HEK293 (cell line): ENCODE results near the gene STIM2.

ENCODE experiments used
- CTCF ChIA-PET: fragments of 350-600 bp; formaldehyde crosslinking; extraction: SDS; loops from one replicate; lab custom pipeline; 2021; ENCODE audit warnings: antibody characterized with exemption; lab: Yijun Ruan, JAX
- POLR2A ChIA-PET: fragments of 300-600 bp; formaldehyde crosslinking; extraction: SDS; loops from one replicate; lab custom pipeline; 2020; ENCODE audit warnings: antibody characterized with exemption, inconsistent platforms; lab: Yijun Ruan, JAX
- H3K27ac ChIP-seq: fragments of 200-500 bp; sonication (Bioruptor generic); 2 replicates; pipeline ENCODE4 v1.5.1; 2014; ENCODE audit warnings: low read depth, low read length, control low read depth, inconsistent platforms; ENCODE audit errors: extremely low read depth
- H3K36me3 ChIP-seq, 2 experiments: fragments of 200-500 bp in 1 of 2; sonication (Bioruptor generic) in 1 of 2; 1 replicate in 1 of 2; 2 replicates in 1 of 2; pipeline ENCODE4 v1.5.1; 2014 to 2017; ENCODE audit warnings: inconsistent platforms in 2 of 2, low read length in 2 of 2; ENCODE audit not compliant: control insufficient read depth in 2 of 2, insufficient read depth in 1 of 2
- H3K4me1 ChIP-seq: fragments of 200-500 bp; sonication (Bioruptor generic); 2 replicates; pipeline ENCODE4 v1.5.1; 2014; ENCODE audit warnings: mild to moderate bottlenecking, low read length, inconsistent platforms; ENCODE audit not compliant: control insufficient read depth, insufficient read depth
- H3K4me3 ChIP-seq: 2 replicates; pipeline ENCODE4 v1.5.1; 2011; ENCODE audit warnings: low read depth, mild to moderate bottlenecking, control low read depth, low read length, moderate library complexity
- H3K9me3 ChIP-seq: fragments of 200-500 bp; sonication (Bioruptor generic); 2 replicates; pipeline ENCODE4 v1.5.1; 2014; ENCODE audit warnings: low read depth, low read length, inconsistent platforms; ENCODE audit not compliant: control insufficient read depth, insufficient read depth
- GFI1B ChIP-seq: fragments of 450-650 bp; formaldehyde crosslinking; IDR thresholded peaks from 2 replicates; pipeline ENCODE4 v1.5.1; 2016; ENCODE audit warnings: missing biosample characterization, missing genetic modification characterization
- GLIS2 ChIP-seq: fragments of 450-650 bp; formaldehyde crosslinking; IDR thresholded peaks from 2 replicates; pipeline ENCODE4 v1.5.1; 2016; ENCODE audit warnings: missing biosample characterization, missing genetic modification characterization
- SP3 ChIP-seq: fragments of 450-650 bp; formaldehyde crosslinking; IDR thresholded peaks from 2 replicates; pipeline ENCODE4 v1.5.1; 2016; ENCODE audit warnings: missing biosample characterization, missing genetic modification characterization
- TRIM28 ChIP-seq: IDR thresholded peaks from 2 replicates; pipeline ENCODE4 v1.6.1; 2011; ENCODE audit warnings: low read length, control low read depth, borderline replicate concordance
- ZBTB1 ChIP-seq: fragments of 450-650 bp; formaldehyde crosslinking; IDR thresholded peaks from 2 replicates; pipeline ENCODE4 v1.5.1; 2016; ENCODE audit warnings: missing biosample characterization, missing genetic modification characterization
- ZBTB17 ChIP-seq: fragments of 450-650 bp; formaldehyde crosslinking; IDR thresholded peaks from 2 replicates; pipeline ENCODE4 v1.5.1; 2016; ENCODE audit warnings: missing biosample characterization, missing genetic modification characterization
- ZNF10 ChIP-seq: fragments of 450-650 bp; formaldehyde crosslinking; IDR thresholded peaks from 2 replicates; pipeline ENCODE4 v1.5.1; 2017; ENCODE audit warnings: missing biosample characterization, missing genetic modification characterization
- ZNF174 ChIP-seq: fragments of 450-650 bp; formaldehyde crosslinking; IDR thresholded peaks from 2 replicates; pipeline ENCODE4 v1.5.0; 2017; ENCODE audit warnings: missing biosample characterization, mild to moderate bottlenecking, missing genetic modification characterization
- ZNF239 ChIP-seq: fragments of 450-650 bp; formaldehyde crosslinking; IDR thresholded peaks from 2 replicates; pipeline ENCODE4 v1.5.1; 2016; ENCODE audit warnings: missing biosample characterization, missing genetic modification characterization
- ZNF366 ChIP-seq: fragments of 450-650 bp; formaldehyde crosslinking; conservative IDR thresholded peaks from 2 replicates; pipeline ENCODE4 v1.5.1; 2016; ENCODE audit warnings: missing biosample characterization, missing genetic modification characterization
- ZNF391 ChIP-seq: fragments of 450-650 bp; formaldehyde crosslinking; IDR thresholded peaks from 2 replicates; pipeline ENCODE4 v1.5.1; 2016; ENCODE audit warnings: low read depth, missing biosample characterization, missing genetic modification characterization, borderline replicate concordance
- ZNF544 ChIP-seq: fragments of 450-650 bp; formaldehyde crosslinking; IDR thresholded peaks from 2 replicates; pipeline ENCODE4 v1.5.0; 2017; ENCODE audit warnings: missing biosample characterization, missing genetic modification characterization
- ZNF610 ChIP-seq: fragments of 450-650 bp; formaldehyde crosslinking; IDR thresholded peaks from 2 replicates; pipeline ENCODE4 v1.5.1; 2016; ENCODE audit warnings: missing biosample characterization, missing genetic modification characterization, borderline replicate concordance
- ZNF677 ChIP-seq: fragments of 450-650 bp; IDR thresholded peaks from 2 replicates; pipeline ENCODE4 v1.5.0; 2018; ENCODE audit warnings: missing biosample characterization, mild to moderate bottlenecking, missing genetic modification characterization, moderate library complexity
- TF ChIP-seq, protein P1 (sequence below): fragments of 450-650 bp; formaldehyde crosslinking; IDR thresholded peaks from 2 replicates; pipeline ENCODE4 v1.5.1; 2016; ENCODE audit warnings: missing biosample characterization, missing genetic modification characterization
- TF ChIP-seq, protein P2 (sequence below): fragments of 450-650 bp; formaldehyde crosslinking; IDR thresholded peaks from 2 replicates; pipeline ENCODE4 v1.5.1; 2017; ENCODE audit warnings: missing biosample characterization, missing genetic modification characterization
- TF ChIP-seq, protein P3 (sequence below): fragments of 450-650 bp; formaldehyde crosslinking; IDR thresholded peaks from 2 replicates; pipeline ENCODE4 v1.5.0; 2017; ENCODE audit warnings: missing biosample characterization, missing genetic modification characterization, borderline replicate concordance
- TF ChIP-seq, protein P4 (sequence below): fragments of 450-650 bp; formaldehyde crosslinking; IDR thresholded peaks from 2 replicates; pipeline ENCODE4 v1.5.1; 2016; ENCODE audit warnings: missing biosample characterization, missing genetic modification characterization

Gene STIM2

GRCh38 chr4:26866203-26866602 is 5.6 kb downstream of the STIM2 start:
- H3K36me3 ChIP-seq, result no peaks in the 10 kb centered on the region
- peaks cover 6% of the 10 kb centered on the region; the same call in 1 of the 2 replicates for H3K4me1 ChIP-seq
- POLR2A ChIA-PET, result no interaction called here
- H3K4me3 ChIP-seq, result no peak overlapping the region
- no peak overlapping the region for H3K27ac ChIP-seq
- TF ChIP-seq ZNF544 (tag by site-specific recombination), result no peak
- TF ChIP-seq SP3 (tag by site-specific recombination), result no peak
- no peaks in the 10 kb centered on the region for H3K9me3 ChIP-seq
- CTCF ChIA-PET, result interaction anchor here (0.6 kb wide), 1 partner anchor 37 kb away, joined by 3 read pairs; no protein-coding TSS in a partner anchor

DNA sequence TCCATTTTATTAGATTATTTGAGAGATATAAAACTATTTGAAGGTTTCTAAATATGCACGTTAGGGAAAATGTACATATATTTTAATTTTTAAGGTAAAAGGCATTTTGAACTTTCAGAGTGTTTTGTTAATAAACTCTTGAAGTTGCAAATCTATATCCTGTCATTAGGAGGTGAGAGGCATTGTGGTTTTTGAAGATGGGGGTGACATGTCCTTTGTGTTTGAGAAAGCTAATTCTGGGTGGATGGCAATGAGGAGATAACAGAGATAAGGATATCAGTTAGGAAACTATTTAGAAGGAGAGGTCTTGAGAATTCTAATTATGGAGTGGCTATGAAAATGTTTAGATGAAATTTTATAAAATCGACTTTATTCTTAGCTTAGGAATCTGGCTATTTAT is 6.1 kb downstream of the STIM2 start:
- TF ChIP-seq GLIS2 (tag by site-specific recombination), result no peak
- no peak for TF ChIP-seq GFI1B (tag by site-specific recombination)
- TF ChIP-seq, protein P1, sequence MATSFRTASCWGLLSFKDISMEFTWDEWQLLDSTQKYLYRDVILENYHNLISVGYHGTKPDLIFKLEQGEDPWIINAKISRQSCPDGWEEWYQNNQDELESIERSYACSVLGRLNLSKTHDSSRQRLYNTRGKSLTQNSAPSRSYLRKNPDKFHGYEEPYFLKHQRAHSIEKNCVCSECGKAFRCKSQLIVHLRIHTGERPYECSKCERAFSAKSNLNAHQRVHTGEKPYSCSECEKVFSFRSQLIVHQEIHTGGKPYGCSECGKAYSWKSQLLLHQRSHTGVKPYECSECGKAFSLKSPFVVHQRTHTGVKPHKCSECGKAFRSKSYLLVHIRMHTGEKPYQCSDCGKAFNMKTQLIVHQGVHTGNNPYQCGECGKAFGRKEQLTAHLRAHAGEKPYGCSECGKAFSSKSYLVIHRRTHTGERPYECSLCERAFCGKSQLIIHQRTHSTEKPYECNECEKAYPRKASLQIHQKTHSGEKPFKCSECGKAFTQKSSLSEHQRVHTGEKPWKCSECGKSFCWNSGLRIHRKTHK (tag by site-specific recombination), result no peak
- TF ChIP-seq ZNF391, result no peak
- TF ChIP-seq ZNF677 (tag by site-specific recombination), result no peak
- no peak for TF ChIP-seq ZBTB1 (tag by site-specific recombination)
- TF ChIP-seq, protein P2, sequence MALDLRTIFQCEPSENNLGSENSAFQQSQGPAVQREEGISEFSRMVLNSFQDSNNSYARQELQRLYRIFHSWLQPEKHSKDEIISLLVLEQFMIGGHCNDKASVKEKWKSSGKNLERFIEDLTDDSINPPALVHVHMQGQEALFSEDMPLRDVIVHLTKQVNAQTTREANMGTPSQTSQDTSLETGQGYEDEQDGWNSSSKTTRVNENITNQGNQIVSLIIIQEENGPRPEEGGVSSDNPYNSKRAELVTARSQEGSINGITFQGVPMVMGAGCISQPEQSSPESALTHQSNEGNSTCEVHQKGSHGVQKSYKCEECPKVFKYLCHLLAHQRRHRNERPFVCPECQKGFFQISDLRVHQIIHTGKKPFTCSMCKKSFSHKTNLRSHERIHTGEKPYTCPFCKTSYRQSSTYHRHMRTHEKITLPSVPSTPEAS (tag by site-specific recombination), result no peak
- no peak for TF ChIP-seq ZNF10 (tag by site-specific recombination)
- TF ChIP-seq, all 188 proteins: peak for 0
- H3K4me1 ChIP-seq, result peaks cover 9% of the 10 kb centered on the region
- no peaks in the 10 kb centered on the region for H3K36me3 ChIP-seq
- no peak overlapping the region for H3K4me3 ChIP-seq
- H3K27ac ChIP-seq, result no peak overlapping the region
- ChIA-PET CTCF (interaction anchor here (0.6 kb wide), 1 partner anchor 1821 kb away, joined by 3 read pairs; no protein-coding TSS in a partner anchor), POLR2A (no interaction called here)
- no peaks in the 10 kb centered on the region for H3K9me3 ChIP-seq

GRCh38 chr4:26867914-26868684 is 7.5 kb downstream of the STIM2 start:
- POLR2A ChIA-PET, result no interaction called here
- H3K4me1 ChIP-seq, result peaks cover 10% of the 10 kb centered on the region
- TF ChIP-seq ZNF174 (tag by site-specific recombination) (no peak), ZNF366 (tag by site-specific recombination) (no peak), TRIM28 (0 out of 2 replicates have a peak, but pooled peaks have one; percentile 31), ZBTB17 (tag by site-specific recombination) (0 out of 2 replicates have a peak, but pooled peaks have one; percentile 40), ZNF610 (tag by site-specific recombination) (no peak), ZNF239 (tag by site-specific recombination) (no peak)
- TF ChIP-seq, protein P3, sequence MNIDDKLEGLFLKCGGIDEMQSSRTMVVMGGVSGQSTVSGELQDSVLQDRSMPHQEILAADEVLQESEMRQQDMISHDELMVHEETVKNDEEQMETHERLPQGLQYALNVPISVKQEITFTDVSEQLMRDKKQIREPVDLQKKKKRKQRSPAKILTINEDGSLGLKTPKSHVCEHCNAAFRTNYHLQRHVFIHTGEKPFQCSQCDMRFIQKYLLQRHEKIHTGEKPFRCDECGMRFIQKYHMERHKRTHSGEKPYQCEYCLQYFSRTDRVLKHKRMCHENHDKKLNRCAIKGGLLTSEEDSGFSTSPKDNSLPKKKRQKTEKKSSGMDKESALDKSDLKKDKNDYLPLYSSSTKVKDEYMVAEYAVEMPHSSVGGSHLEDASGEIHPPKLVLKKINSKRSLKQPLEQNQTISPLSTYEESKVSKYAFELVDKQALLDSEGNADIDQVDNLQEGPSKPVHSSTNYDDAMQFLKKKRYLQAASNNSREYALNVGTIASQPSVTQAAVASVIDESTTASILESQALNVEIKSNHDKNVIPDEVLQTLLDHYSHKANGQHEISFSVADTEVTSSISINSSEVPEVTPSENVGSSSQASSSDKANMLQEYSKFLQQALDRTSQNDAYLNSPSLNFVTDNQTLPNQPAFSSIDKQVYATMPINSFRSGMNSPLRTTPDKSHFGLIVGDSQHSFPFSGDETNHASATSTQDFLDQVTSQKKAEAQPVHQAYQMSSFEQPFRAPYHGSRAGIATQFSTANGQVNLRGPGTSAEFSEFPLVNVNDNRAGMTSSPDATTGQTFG (tag by site-specific recombination), result no peak
- TF ChIP-seq, protein P4, sequence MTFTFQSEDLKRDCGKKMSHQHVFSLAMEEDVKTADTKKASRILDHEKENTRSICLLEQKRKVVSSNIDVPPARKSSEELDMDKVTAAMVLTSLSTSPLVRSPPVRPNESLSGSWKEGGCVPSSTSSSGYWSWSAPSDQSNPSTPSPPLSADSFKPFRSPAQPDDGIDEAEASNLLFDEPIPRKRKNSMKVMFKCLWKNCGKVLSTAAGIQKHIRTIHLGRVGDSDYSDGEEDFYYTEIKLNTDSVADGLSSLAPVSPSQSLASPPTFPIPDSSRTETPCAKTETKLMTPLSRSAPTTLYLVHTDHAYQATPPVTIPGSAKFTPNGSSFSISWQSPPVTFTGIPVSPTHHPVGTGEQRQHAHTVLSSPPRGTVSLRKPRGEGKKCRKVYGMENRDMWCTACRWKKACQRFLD, result no peak
- H3K4me3 ChIP-seq, result no peak overlapping the region
- H3K36me3 ChIP-seq, result no peaks in the 10 kb centered on the region
- CTCF ChIA-PET, result no interaction called here
- no peaks in the 10 kb centered on the region for H3K9me3 ChIP-seq
- no peak overlapping the region for H3K27ac ChIP-seq
